Thyroid gland (tissue), 4 donors: Measurements from ENCODE around the gene SRRM5.

Source experiments
- CTCF ChIP-seq, 6 experiments: fragments of 200-600 bp in 3 of 6; fragments of 450-650 bp in 3 of 6; sonication (generic) in 3 of 6; IDR thresholded peaks; one replicate each; pipeline ENCODE4 v1.5.1; 2016 to 2019; ENCODE audit warnings: antibody characterized with exemption in 6 of 6, mild to moderate bottlenecking in 2 of 6, inconsistent platforms in 1 of 6, moderate library complexity in 1 of 6
- POLR2A ChIP-seq, 2 donors: fragments of 450-650 bp; IDR thresholded peaks; one replicate each; pipeline ENCODE4 v1.6.1; 2017; ENCODE audit warnings: antibody characterized with exemption in 2 of 2, mild to moderate bottlenecking in 2 of 2, moderate library complexity in 1 of 2

GRCh38 chr19:43626838-43627237 lies 14.9 kb downstream of the SRRM5 start:
- TF ChIP-seq POLR2A (IDR thresholded peaks at IDR 0.05) (no peak), CTCF (IDR thresholded peaks at IDR 0.05) (no peak)
